Breast epithelium (tissue), 3 donors: Measurements from ENCODE around the gene CMTM6.
"Not testable (repeated sequence)": the region's sequence is repeated elsewhere in the genome, so short reads cannot be mapped to it uniquely, and the experiment has no call there.

Source experiments
- POLR2A ChIP-seq: fragments of 450-650 bp; IDR thresholded peaks from one replicate; pipeline ENCODE4 v1.6.1; 2016; ENCODE audit warnings: antibody characterized with exemption, mild to moderate bottlenecking, moderate library complexity
- POLR2AphosphoS5 ChIP-seq, 3 donors: sonication (generic); formaldehyde crosslinking; IDR thresholded peaks; one replicate each; pipeline ENCODE4 v1.6.1; 2017; ENCODE audit warnings: antibody characterized with exemption in 3 of 3
- TF ChIP-seq, protein P1 (sequence below), 3 donors: fragments of 450-650 bp; IDR thresholded peaks; one replicate each; pipeline ENCODE4 v1.5.1; 2016 to 2017; ENCODE audit warnings: antibody characterized with exemption in 3 of 3, mild to moderate bottlenecking in 3 of 3, moderate library complexity in 3 of 3

DNA sequence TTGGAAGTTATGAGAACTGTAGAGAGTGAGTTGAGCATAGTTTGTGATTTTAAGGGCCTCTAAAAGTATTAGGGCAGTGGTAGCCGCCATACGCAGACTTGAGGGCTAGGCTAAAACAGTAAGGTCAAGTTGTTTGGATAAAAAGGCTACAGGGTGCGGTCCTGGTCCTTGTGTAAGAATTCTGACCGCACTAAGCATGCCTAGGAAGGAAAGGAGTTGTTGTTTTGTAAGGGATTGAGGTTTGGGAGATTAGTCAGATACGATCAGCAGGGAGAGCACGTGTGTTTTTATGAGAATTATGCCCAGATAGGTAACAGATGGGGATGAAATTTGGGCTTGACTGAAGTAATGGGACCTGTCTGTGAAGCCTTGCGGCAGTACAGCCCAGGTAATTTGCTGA is 39.2 kb downstream of the CMTM6 start:
- TF ChIP-seq, protein P1, sequence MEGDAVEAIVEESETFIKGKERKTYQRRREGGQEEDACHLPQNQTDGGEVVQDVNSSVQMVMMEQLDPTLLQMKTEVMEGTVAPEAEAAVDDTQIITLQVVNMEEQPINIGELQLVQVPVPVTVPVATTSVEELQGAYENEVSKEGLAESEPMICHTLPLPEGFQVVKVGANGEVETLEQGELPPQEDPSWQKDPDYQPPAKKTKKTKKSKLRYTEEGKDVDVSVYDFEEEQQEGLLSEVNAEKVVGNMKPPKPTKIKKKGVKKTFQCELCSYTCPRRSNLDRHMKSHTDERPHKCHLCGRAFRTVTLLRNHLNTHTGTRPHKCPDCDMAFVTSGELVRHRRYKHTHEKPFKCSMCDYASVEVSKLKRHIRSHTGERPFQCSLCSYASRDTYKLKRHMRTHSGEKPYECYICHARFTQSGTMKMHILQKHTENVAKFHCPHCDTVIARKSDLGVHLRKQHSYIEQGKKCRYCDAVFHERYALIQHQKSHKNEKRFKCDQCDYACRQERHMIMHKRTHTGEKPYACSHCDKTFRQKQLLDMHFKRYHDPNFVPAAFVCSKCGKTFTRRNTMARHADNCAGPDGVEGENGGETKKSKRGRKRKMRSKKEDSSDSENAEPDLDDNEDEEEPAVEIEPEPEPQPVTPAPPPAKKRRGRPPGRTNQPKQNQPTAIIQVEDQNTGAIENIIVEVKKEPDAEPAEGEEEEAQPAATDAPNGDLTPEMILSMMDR (IDR thresholded peaks at IDR 0.05): not testable (repeated sequence)
- not testable (repeated sequence) for TF ChIP-seq POLR2A; POLR2AphosphoS5 (IDR thresholded peaks at IDR 0.05)
